ENCODE data around the gene RADX.

The RADX gene

GRCh38 chrX:106692425-106693065 lies 80.8 kb downstream of the RADX start:
- no peak for DNase-seq

GRCh38 chrX:106696502-106696901 lies 84.7 kb downstream of the RADX start:
- DNase-seq, result no peak

- DNase-seq, result no peak
Measured at GRCh38 chrX:106698693-106699092, 86.9 kb downstream of the RADX start.

GRCh38 chrX:106702636-106703035 lies 90.9 kb downstream of the RADX start:
- no peak for DNase-seq

GRCh38 chrX:106706466-106706865 lies 94.7 kb downstream of the RADX start:
- no peak for DNase-seq

- DNase-seq, result no peak
Measured at GRCh38 chrX:106707771-106708454, 96.1 kb downstream of the RADX start.

- DNase-seq, result no peak
Measured at GRCh38 chrX:106710771-106711170, 99.0 kb downstream of the RADX start.

- no peak for DNase-seq
Measured at GRCh38 chrX:106711375-106711774, 99.6 kb downstream of the RADX start.

GRCh38 chrX:106716004-106716403 lies 104.2 kb downstream of the RADX start:
- no peak for DNase-seq

GRCh38 chrX:106716463-106716862 lies 104.7 kb downstream of the RADX start:
- DNase-seq, result no peak

- no peak for DNase-seq
Measured at GRCh38 chrX:106718709-106719108, 106.9 kb downstream of the RADX start.

- no peak for DNase-seq
Measured at GRCh38 chrX:106725931-106726330, 114.2 kb downstream of the RADX start.

- no peak for DNase-seq
Measured at GRCh38 chrX:106726485-106727437, 115.0 kb downstream of the RADX start, which contains the start of gene RNF128. RNF128 (plus strand) TSS chrX:106726701; CDS start chrX:106726914, 213 bp downstream.

- no peak for DNase-seq
Measured at GRCh38 chrX:106728337-106728736, 116.6 kb downstream of the RADX start.

Data from activated CD4-positive, alpha-beta T cell treated with anti-CD3 and anti-CD28 coated beads, Interleukin-2, amount 50 U/mL, for 4 hours (primary cell).